Spleen (tissue), 11 donors: ENCODE data around the gene CCNE1. TPM values are rescaled to one million over a fixed set of nuclear protein-coding genes. Genes with fewer than 3 reads are reported as not detected.
"Not testable (repeated sequence)": the region's sequence is repeated elsewhere in the genome, so short reads cannot be mapped to it uniquely, and the experiment has no call there.

ENCODE experiments used
- DNase-seq: peaks from one replicate; pipeline ENCODE4 v3.0.0-alpha.2; 2020
- H3K27ac ChIP-seq, 8 donors: fragments of 200-600 bp; sonication (generic) in 7 of 8; 1 replicate in 4 of 8; 2 replicates in 4 of 8; pipeline versions ENCODE4 v1.5.0 to v1.8.0; 2016 to 2021; ENCODE audit warnings: inconsistent platforms in 4 of 8, mild to moderate bottlenecking in 4 of 8, moderate library complexity in 1 of 8
- H3K27me3 ChIP-seq, 7 donors: fragments of 200-600 bp; sonication (generic) in 6 of 7; replicated peaks in 1 of 7; 1 replicate in 4 of 7; 2 replicates in 3 of 7; pipeline versions ENCODE4 v1.5.0 to v1.8.0; 2016 to 2021; ENCODE audit warnings: inconsistent platforms in 3 of 7, mild to moderate bottlenecking in 1 of 7
- H3K36me3 ChIP-seq, 6 donors: fragments of 200-600 bp; sonication (generic) in 5 of 6; 1 replicate in 4 of 6; 2 replicates in 2 of 6; pipeline versions ENCODE4 v1.5.0 to v1.8.0; 2016 to 2021; ENCODE audit warnings: inconsistent platforms in 2 of 6
- H3K4me1 ChIP-seq, 6 donors: fragments of 200-600 bp; sonication (generic) in 5 of 6; 1 replicate in 3 of 6; 2 replicates in 3 of 6; pipeline versions ENCODE4 v1.5.0 to v1.8.0; 2016 to 2021; ENCODE audit warnings: inconsistent platforms in 3 of 6
- H3K4me3 ChIP-seq, 8 donors: fragments of 200-600 bp; sonication (generic) in 7 of 8; 1 replicate in 4 of 8; 2 replicates in 4 of 8; pipeline versions ENCODE4 v1.5.0 to v1.8.0; 2016 to 2021; ENCODE audit warnings: inconsistent platforms in 4 of 8, mild to moderate bottlenecking in 4 of 8, moderate library complexity in 2 of 8
- H3K9me3 ChIP-seq, 8 donors: fragments of 200-600 bp; sonication (generic) in 7 of 8; 1 replicate in 4 of 8; 2 replicates in 4 of 8; pipeline versions ENCODE4 v1.5.0 to v1.8.0; 2016 to 2021; ENCODE audit warnings: inconsistent platforms in 4 of 8
- CTCF ChIP-seq, 11 experiments: fragments of 200-600 bp in 7 of 11; fragments of 450-650 bp in 4 of 11; sonication (generic) in 4 of 11; IDR thresholded peaks in 8 of 11; conservative IDR thresholded peaks in 3 of 11; 1 replicate in 7 of 11; 2 replicates in 4 of 11; pipeline versions ENCODE4 v1.4.0 to v1.8.0; 2016 to 2021; ENCODE audit warnings: antibody characterized with exemption in 11 of 11, inconsistent platforms in 4 of 11, mild to moderate bottlenecking in 1 of 11
- POLR2A ChIP-seq, 3 donors: fragments of 450-650 bp; IDR thresholded peaks; one replicate each; pipeline ENCODE4 v1.5.1; 2017; ENCODE audit warnings: antibody characterized with exemption in 3 of 3, mild to moderate bottlenecking in 1 of 3
- POLR2AphosphoS5 ChIP-seq, 3 donors: sonication (generic); formaldehyde crosslinking; IDR thresholded peaks; one replicate each; pipeline ENCODE4 v1.5.1; 2017; ENCODE audit warnings: antibody characterized with exemption in 3 of 3
- WGBS, 5 donors: extraction: QIAGEN DNeasy Blood & Tissue Kit in 3 of 5; methylation state at CpG; one replicate each; pipeline versions ENCODE4 v1.1.5 to v1.1.7; 2013 to 2018; 5-methylcytosine and 5-hydroxymethylcytosine counted together
- intact Hi-C: fragments of 100-400 bp; cut with DNase I; formaldehyde crosslinking; loops from one replicate; pipeline ENCODE4 v1.15.0; 2023; ENCODE audit warnings: low total_unique reads
- polyA plus RNA-seq, 3 donors: library from polyadenylated mRNA; stranded (reverse); fragments of 200-250 nt; gene quantifications; one replicate each; pipeline ENCODE4 v1.2.1, GENCODE V29; 2013
- total RNA-seq, 7 donors: library from RNA; depleted of rRNA in 3 of 7; stranded (reverse); fragments of >200 nt in 3 of 7; fragmentation: NEBNext Ultra II Directional in 4 of 7; extraction: Animal tissue kit (Norgen Biotek cat#: 25700) in 4 of 7; gene quantifications; one replicate each; pipeline versions ENCODE4 v1.1.0 to v1.2.1, GENCODE V29; 2016 to 2021
- donor health status: healthy with polysubstance abuse.
- donor health status: DM: no; HTN: no; CAD: no; lungs with moderate emphysema.
- donor health status: DM: no; HTN: no; CAD: no.
- donor health status: Bipolar disorder and iron deficiency.
- donor health status: healthy.
- donor health status: DM: no; HTN: no; CAD: no.
- donor health status: DM: yes; HTN: yes; CAD: no.

CCNE1 gene
- total and polyA plus RNA-seq, 10 donors, result 2.3 to 4.8 (median 3.9) TPM

GRCh38 chr19:29823581-29824330 lies 12.0 kb downstream of the CCNE1 start:
- Histone ChIP-seq H3K9me3 (no peaks in the 10 kb centered on the region), H3K4me1 (no peaks in the 10 kb centered on the region), H3K4me3 (no peak overlapping the region), H3K27me3 (no peaks in the 10 kb centered on the region), H3K36me3 (peaks cover 0 to 45% (median 5%) of the 10 kb centered on the region in 6 donors), H3K27ac (no peak overlapping the region)
- 90 to 96% (median 93%) methylated on average over 20 of the region's 20 CpGs for WGBS, 5 donors
- peak; percentile 58 for DNase-seq
- intact Hi-C loops, result no loop called here
- no peak for TF ChIP-seq POLR2A (IDR thresholded peaks at IDR 0.05)

- H3K27ac ChIP-seq, H3K4me3 ChIP-seq, H3K27me3 ChIP-seq, intact Hi-C loops, H3K4me1 ChIP-seq, H3K9me3 ChIP-seq: not testable (repeated sequence)
- H3K36me3 ChIP-seq, result peaks cover 0 to 37% (median 5%) of the 10 kb centered on the region in 6 donors
- DNase-seq, result peak; percentile 7
- 91 to 99% (median 95%) methylated on average over 8 of the region's 8 CpGs for WGBS, 5 donors
Observed at GRCh38 chr19:29825263-29825662, 13.5 kb downstream of the CCNE1 start.

GRCh38 chr19:29831041-29831548 lies 19.3 kb downstream of the CCNE1 start:
- intact Hi-C loops, result no loop called here
- Histone ChIP-seq H3K36me3 (no peaks in the 10 kb centered on the region), H3K27ac (peak overlapping the region in 3 of 8 donors; percentile 8 to 45 (median 24)), H3K4me1 (peaks cover 0 to 13% (median 0%) of the 10 kb centered on the region in 6 donors), H3K9me3 (no peaks in the 10 kb centered on the region), H3K27me3 (peaks cover 0 to 26% (median 0%) of the 10 kb centered on the region in 7 donors), H3K4me3 (no peak overlapping the region)
- DNase-seq, result no peak
- 34 to 48% (median 38%) methylated on average over 12 of the region's 12 CpGs for WGBS, 5 donors
- TF ChIP-seq CTCF (IDR thresholded peaks at IDR 0.05 in 8 of 11, conservative IDR thresholded peaks at IDR 0.05 in 3 of 11) (no peak), POLR2AphosphoS5 (IDR thresholded peaks at IDR 0.05) (no peak), POLR2A (IDR thresholded peaks at IDR 0.05) (no peak)

GRCh38 chr19:29831686-29832085 lies 19.9 kb downstream of the CCNE1 start:
- WGBS, 5 donors, result 72 to 81% (median 80%) methylated on average over 9 of the region's 9 CpGs
- no peaks in the 10 kb centered on the region for H3K9me3 ChIP-seq
- intact Hi-C loops, result no loop called here
- peaks cover 0 to 26% (median 0%) of the 10 kb centered on the region in 7 donors for H3K27me3 ChIP-seq
- peak overlapping the region in 3 of 8 donors; percentile 8 to 45 (median 24) for H3K27ac ChIP-seq
- no peaks in the 10 kb centered on the region for H3K36me3 ChIP-seq
- DNase-seq, result no peak
- H3K4me3 ChIP-seq, result no peak overlapping the region
- no peak for TF ChIP-seq POLR2AphosphoS5 (IDR thresholded peaks at IDR 0.05)
- no peak for TF ChIP-seq POLR2A (IDR thresholded peaks at IDR 0.05)
- TF ChIP-seq CTCF (IDR thresholded peaks at IDR 0.05 in 8 of 11, conservative IDR thresholded peaks at IDR 0.05 in 3 of 11), result no peak
- H3K4me1 ChIP-seq, result peaks cover 0 to 13% (median 0%) of the 10 kb centered on the region in 6 donors

- peaks cover 0 to 26% (median 0%) of the 10 kb centered on the region in 7 donors for H3K27me3 ChIP-seq
- no peak for DNase-seq
- H3K27ac ChIP-seq, result no peak overlapping the region
- WGBS, 5 donors, result 84 to 97% (median 93%) methylated on average over 9 of the region's 9 CpGs
- peaks cover 0 to 13% (median 2%) of the 10 kb centered on the region in 6 donors for H3K4me1 ChIP-seq
- no peak overlapping the region for H3K4me3 ChIP-seq
- intact Hi-C loops, result no loop called here
- no peak for TF ChIP-seq CTCF (IDR thresholded peaks at IDR 0.05 in 8 of 11, conservative IDR thresholded peaks at IDR 0.05 in 3 of 11)
- no peak for TF ChIP-seq POLR2AphosphoS5 (IDR thresholded peaks at IDR 0.05)
- no peak for TF ChIP-seq POLR2A (IDR thresholded peaks at IDR 0.05)
- no peaks in the 10 kb centered on the region for H3K9me3 ChIP-seq
- no peaks in the 10 kb centered on the region for H3K36me3 ChIP-seq
Observed at GRCh38 chr19:29832801-29833200, 21.0 kb downstream of the CCNE1 start.
